KBM-7 (cell line): ENCODE results near the gene POFUT1.
"Not testable (repeated sequence)": the region's sequence is repeated elsewhere in the genome, so short reads cannot be mapped to it uniquely, and the experiment has no call there.

Experiments used
- DNase-seq: peaks from one replicate; pipeline ENCODE4 v3.0.0-alpha.2; 2015
- in situ Hi-C: fragments of 300-500 bp; cut with MboI; formaldehyde crosslinking; loops from 2 replicates; pipeline ENCODE4 v1.14.3; 2020; ENCODE audit warnings: low sequenced_read_pairs, low pct_unique_long_range_greater_than_20kb, mixed read lengths

Gene POFUT1

GRCh38 chr20:32207626-32208498 lies at the start of gene POFUT1, which contains the start of gene PLAGL2:
POFUT1 (plus strand) TSS chr20:32207880; CDS start chr20:32207942, 62 bp downstream.
PLAGL2 (minus strand) TSS chr20:32207743; CDS start chr20:32202178, 5,565 bp downstream.
- peak; percentile 86 for DNase-seq
- in situ Hi-C loops, result no loop called here

DNA sequence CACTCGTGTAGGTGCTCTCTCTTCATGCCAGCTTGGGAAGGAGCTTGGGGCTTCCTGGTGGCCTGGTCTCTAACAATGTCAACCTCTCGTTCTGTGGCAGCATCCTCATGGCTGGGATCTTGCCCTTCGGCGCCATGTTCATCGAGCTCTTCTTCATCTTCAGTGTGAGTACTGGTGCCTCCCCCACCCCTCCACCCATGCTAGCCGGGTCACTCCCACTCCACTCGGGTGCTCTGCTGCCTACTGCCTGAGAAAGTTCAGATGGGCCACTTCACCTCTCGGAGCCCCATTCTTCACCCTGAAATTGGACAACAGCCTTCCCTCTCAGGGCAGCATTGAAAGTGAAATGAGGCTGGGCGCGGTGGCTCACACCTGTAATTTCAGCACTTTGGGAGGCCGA lies 49.3 kb upstream of the POFUT1 start:
- no peak for DNase-seq
- in situ Hi-C loops, result no loop called here

- DNase-seq, result no peak
- in situ Hi-C loops, result no loop called here
Observed at GRCh38 chr20:32158943-32159660, 48.6 kb upstream of the POFUT1 start.

DNA sequence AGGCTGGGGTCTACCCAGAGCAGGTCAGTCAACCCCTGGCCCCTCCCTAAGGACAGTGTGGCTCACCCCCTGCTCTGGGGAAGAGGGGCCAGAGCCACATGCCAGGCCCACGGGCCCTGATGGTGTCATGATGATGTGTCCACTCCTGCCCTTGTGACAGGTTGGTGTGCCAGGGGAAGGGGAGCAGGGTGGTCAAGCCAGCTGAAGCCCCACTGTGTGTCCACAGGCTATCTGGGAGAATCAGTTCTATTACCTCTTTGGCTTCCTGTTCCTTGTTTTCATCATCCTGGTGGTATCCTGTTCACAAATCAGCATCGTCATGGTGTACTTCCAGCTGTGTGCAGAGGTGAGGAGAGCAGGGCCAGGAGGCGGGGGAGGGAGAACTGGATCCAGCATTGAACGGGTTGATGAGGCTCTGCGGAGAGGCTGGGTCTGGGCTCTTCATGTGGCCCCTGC lies 47.9 kb upstream of the POFUT1 start:
- DNase-seq, result no peak
- in situ Hi-C loops, result no loop called here

GRCh38 chr20:32160341-32160740 lies 47.3 kb upstream of the POFUT1 start:
- in situ Hi-C loops, result no loop called here
- no peak for DNase-seq

GRCh38 chr20:32162351-32162750 lies 45.3 kb upstream of the POFUT1 start:
- in situ Hi-C loops, result no loop called here
- DNase-seq, result no peak

- peak; percentile 28 for DNase-seq
- in situ Hi-C loops, result no loop called here
Observed at GRCh38 chr20:32163951-32164350, 43.7 kb upstream of the POFUT1 start.

- no peak for DNase-seq
- in situ Hi-C loops, result no loop called here
Observed at GRCh38 chr20:32164984-32165735, 42.5 kb upstream of the POFUT1 start.

GRCh38 chr20:32165836-32166545 lies 41.7 kb upstream of the POFUT1 start:
- DNase-seq, result no peak
- in situ Hi-C loops, result no loop called here

- in situ Hi-C loops, result no loop called here
Observed at GRCh38 chr20:32167552-32167951, 40.1 kb upstream of the POFUT1 start.

GRCh38 chr20:32168184-32168910 lies 39.3 kb upstream of the POFUT1 start:
- peak; percentile 18 for DNase-seq
- in situ Hi-C loops, result no loop called here

More at GRCh38 chr20:32167552-32167951, 40.1 kb upstream of the POFUT1 start:
- no peak for DNase-seq

- in situ Hi-C loops, DNase-seq: not testable (repeated sequence)
Observed at GRCh38 chr20:32177696-32178095, 30.0 kb upstream of the POFUT1 start.

GRCh38 chr20:32179515-32179914 lies 28.2 kb upstream of the POFUT1 start:
- in situ Hi-C loops, result no loop called here
- DNase-seq, result no peak

- in situ Hi-C loops, result no loop called here
- no peak for DNase-seq
Observed at GRCh38 chr20:32179934-32180333, 27.7 kb upstream of the POFUT1 start.

- in situ Hi-C loops, result no loop called here
Observed at GRCh38 chr20:32181606-32182005, 26.1 kb upstream of the POFUT1 start.

DNA sequence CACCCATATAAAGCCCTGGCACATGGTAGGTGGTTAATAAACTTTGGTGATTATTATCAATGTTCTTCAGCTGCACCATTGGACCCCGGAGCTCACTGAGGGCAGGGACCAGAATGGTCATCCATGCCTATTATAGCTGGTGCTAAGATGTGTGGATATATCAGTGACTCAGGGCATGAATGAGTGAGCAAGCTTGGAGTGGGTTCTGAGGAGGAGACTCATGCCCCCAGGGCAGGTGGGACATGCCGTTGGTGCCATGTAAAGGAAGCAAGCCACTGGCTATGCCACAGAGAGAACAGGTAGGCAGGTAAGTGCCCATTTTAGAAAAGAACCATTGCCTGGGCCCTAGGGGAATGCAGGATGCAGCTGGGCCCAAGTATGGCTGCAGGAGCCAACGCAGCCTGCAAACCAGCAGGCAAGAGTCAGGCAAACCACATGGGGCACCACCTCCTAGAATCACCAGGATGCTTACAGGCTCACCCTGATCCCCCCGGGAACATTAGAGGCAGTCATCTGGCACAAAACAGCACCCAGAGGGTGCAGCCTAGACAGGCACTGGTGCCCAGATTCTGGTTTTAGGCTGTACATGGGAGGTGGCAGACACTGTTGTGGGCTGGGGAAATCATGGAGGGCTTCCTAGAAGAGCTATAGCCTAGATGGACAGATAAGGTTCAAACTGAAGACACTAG lies 23.6 kb upstream of the POFUT1 start:
- DNase-seq, result no peak
- in situ Hi-C loops, result no loop called here

More at GRCh38 chr20:32181606-32182005, 26.1 kb upstream of the POFUT1 start:
- no peak for DNase-seq

GRCh38 chr20:32184961-32185603 lies 22.6 kb upstream of the POFUT1 start:
- in situ Hi-C loops, result no loop called here
- DNase-seq, result no peak
